Fibroblast of skin of right quadriceps (primary cell): ENCODE results near the gene FAF1.
A peak's percentile ranks its signal among the peaks of the same experiment; 100 is the strongest.
"Not testable (repeated sequence)": the region's sequence is repeated elsewhere in the genome, so short reads cannot be mapped to it uniquely, and the experiment has no call there.

ENCODE experiments used
- DNase-seq: peaks from one replicate; pipeline ENCODE4 v3.0.0-alpha.2; 2013

Gene FAF1

GRCh38 chr1:50952566-50952965, 7.5 kb downstream of the FAF1 start:
- DNase-seq = not testable (repeated sequence)

- DNase-seq = no peak
Measured at GRCh38 chr1:50950396-50950795, 9.7 kb downstream of the FAF1 start.

- no peak for DNase-seq
Measured at GRCh38 chr1:50949286-50949982, 10.6 kb downstream of the FAF1 start.

- no peak for DNase-seq
Measured at GRCh38 chr1:50942334-50942733, 17.7 kb downstream of the FAF1 start.

- DNase-seq = no peak
Measured at GRCh38 chr1:50940291-50940690, 19.8 kb downstream of the FAF1 start.

GRCh38 chr1:50936321-50936720, 23.7 kb downstream of the FAF1 start:
- DNase-seq = no peak

GRCh38 chr1:50935276-50935675, 24.8 kb downstream of the FAF1 start:
- not testable (repeated sequence) for DNase-seq

- no peak for DNase-seq
Measured at GRCh38 chr1:50934838-50935237, 25.2 kb downstream of the FAF1 start.

GRCh38 chr1:50933770-50934169, 26.3 kb downstream of the FAF1 start:
- not testable (repeated sequence) for DNase-seq

GRCh38 chr1:50932043-50932442, 28.0 kb downstream of the FAF1 start:
- not testable (repeated sequence) for DNase-seq

GRCh38 chr1:50930965-50931737, 28.9 kb downstream of the FAF1 start:
- no peak for DNase-seq

- DNase-seq = no peak
Measured at GRCh38 chr1:50930193-50930592, 29.9 kb downstream of the FAF1 start.

- DNase-seq = peak; percentile 26
Measured at GRCh38 chr1:50929376-50929958, 30.6 kb downstream of the FAF1 start.

- DNase-seq = no peak
Measured at GRCh38 chr1:50923564-50923963, 36.5 kb downstream of the FAF1 start.

GRCh38 chr1:50921029-50921428, 39.0 kb downstream of the FAF1 start:
- no peak for DNase-seq

GRCh38 chr1:50920409-50920808, 39.7 kb downstream of the FAF1 start:
- no peak for DNase-seq

- DNase-seq = no peak
Measured at GRCh38 chr1:50917138-50918137, 42.6 kb downstream of the FAF1 start.

- DNase-seq = no peak
Measured at GRCh38 chr1:50915621-50916020, 44.4 kb downstream of the FAF1 start.

GRCh38 chr1:50913954-50914353, 46.1 kb downstream of the FAF1 start:
- DNase-seq = no peak

GRCh38 chr1:50910356-50910755, 49.7 kb downstream of the FAF1 start:
- DNase-seq = not testable (repeated sequence)

GRCh38 chr1:50907610-50908009, 52.5 kb downstream of the FAF1 start:
- not testable (repeated sequence) for DNase-seq

- not testable (repeated sequence) for DNase-seq
Measured at GRCh38 chr1:50906050-50906449, 54.0 kb downstream of the FAF1 start.

GRCh38 chr1:50902419-50902818, 57.6 kb downstream of the FAF1 start:
- DNase-seq = no peak
